HepG2 (cell line): ENCODE results near the gene NF2. TPM values are rescaled to one million over a fixed set of nuclear protein-coding genes. Genes with fewer than 3 reads are reported as not detected.

Experiments
- ATAC-seq: fragments of 200-7000 bp; cut with Tn5 transposase; 3 replicates; pipeline ENCODE4 v1.9.1; 2020; ENCODE audit warnings: mild to moderate bottlenecking, moderate library complexity
- BruUV-seq: library from RNA; stranded (reverse); fragments of 400-500 nt; replicated peaks from 2 replicates; lab custom pipeline; 2021; lab: Mats Ljungman, UMichigan
- CTCF ChIA-PET: fragments of 300-600 bp; formaldehyde crosslinking; extraction: SDS; loops from one replicate; lab custom pipeline; 2021; ENCODE audit warnings: low total read pairs, inconsistent platforms, low intra/inter-chr PET ratio; lab: Yijun Ruan, JAX
- POLR2A ChIA-PET: fragments of 350-600 bp; sonication (Branson Sonifier 250); formaldehyde crosslinking; loops from one replicate; lab custom pipeline; 2020; ENCODE audit warnings: antibody characterized with exemption, inconsistent platforms; lab: Yijun Ruan, JAX
- DNase-seq: peaks from one replicate; pipeline ENCODE4 v3.0.0-alpha.2; 2015; ENCODE audit warnings: low spot score
- FAIRE-seq: peaks from 3 replicates; lab custom pipeline; 2011; peaks lifted over from hg19 to GRCh38; lab: Jason Lieb, UNC
- H2AFZ ChIP-seq: one replicate; pipeline ENCODE4 v1.6.1; 2011; ENCODE audit warnings: low read length, inconsistent platforms
- H3K27ac ChIP-seq: fragments of 300-600 bp; 3 replicates; pipeline ENCODE4 v1.8.0; 2011; ENCODE audit warnings: mixed run types, mild to moderate bottlenecking, mixed read lengths, low read length, inconsistent platforms; ENCODE audit not compliant: insufficient read depth; ENCODE audit errors: extremely low read length
- H3K27me3 ChIP-seq, 2 experiments: fragments of 200-600 bp in 1 of 2; 2 replicates in 1 of 2; 3 replicates in 1 of 2; pipeline versions ENCODE4 v1.6.0 to v1.8.0; 2011; ENCODE audit warnings: low read length in 2 of 2, mild to moderate bottlenecking in 2 of 2, moderate library complexity in 2 of 2, inconsistent platforms in 1 of 2; ENCODE audit not compliant: insufficient read depth in 2 of 2, control insufficient read depth in 1 of 2
- H3K36me3 ChIP-seq, 2 experiments: fragments of 200-600 bp in 1 of 2; replicated peaks in 1 of 2; 2 replicates in 1 of 2; 3 replicates in 1 of 2; pipeline versions ENCODE4 v1.5.1 to v1.8.0; 2011; ENCODE audit warnings: low read length in 2 of 2, inconsistent platforms in 1 of 2; ENCODE audit not compliant: insufficient read depth in 2 of 2, control insufficient read depth in 1 of 2
- H3K4me1 ChIP-seq: 2 replicates; pipeline ENCODE4 v1.5.1; 2012; ENCODE audit warnings: low read length, inconsistent platforms; ENCODE audit not compliant: insufficient read depth
- H3K4me2 ChIP-seq: 2 replicates; pipeline ENCODE4 v1.6.0; 2011; ENCODE audit warnings: low read depth, low read length, inconsistent platforms
- H3K4me3 ChIP-seq, 3 experiments: fragments of 200-600 bp in 1 of 3; sonication (generic), shearing (Covaris generic) in 1 of 3; replicated peaks in 1 of 3; 2 replicates each; pipeline ENCODE4 v1.5.1; 2011 to 2016; ENCODE audit warnings: low read length in 3 of 3, inconsistent platforms in 2 of 3, low read depth in 2 of 3, mild to moderate bottlenecking in 2 of 3, control low read depth in 1 of 3, mixed read lengths in 1 of 3; ENCODE audit not compliant: insufficient read depth in 1 of 3
- H3K79me2 ChIP-seq: one replicate; pipeline ENCODE4 v1.6.1; 2011; ENCODE audit warnings: low read length, inconsistent platforms; ENCODE audit not compliant: insufficient read depth
- H3K9ac ChIP-seq: 2 replicates; pipeline ENCODE4 v1.6.0; 2011; ENCODE audit warnings: mild to moderate bottlenecking, low read depth, low read length, inconsistent platforms; ENCODE audit not compliant: insufficient read depth
- H3K9me3 ChIP-seq: 2 replicates; pipeline ENCODE4 v1.5.1; 2012; ENCODE audit warnings: mild to moderate bottlenecking, low read length
- H4K20me1 ChIP-seq: 2 replicates; pipeline ENCODE4 v1.6.0; 2011; ENCODE audit warnings: inconsistent platforms, mild to moderate bottlenecking, low read length, moderate library complexity; ENCODE audit not compliant: insufficient read depth
- BCL6 ChIP-seq: IDR thresholded peaks from 2 replicates; pipeline ENCODE4 v1.6.1; 2016; ENCODE audit warnings: missing genetic modification reagents, missing compliant biosample characterization
- FOXJ3 ChIP-seq: sonication (generic); formaldehyde crosslinking; IDR thresholded peaks from 2 replicates; pipeline ENCODE4 v1.4.0; 2020; ENCODE audit warnings: missing genetic modification reagents, mild to moderate bottlenecking, borderline replicate concordance
- GABPA ChIP-seq, 2 experiments: IDR thresholded peaks; 2 replicates each; pipeline ENCODE4 v1.6.1; 2011 to 2016; ENCODE audit warnings: low read depth in 2 of 2, low read length in 1 of 2, missing biosample characterization in 1 of 2, missing genetic modification characterization in 1 of 2
- HNF4A ChIP-seq: sonication (generic); formaldehyde crosslinking; IDR thresholded peaks from 2 replicates; pipeline ENCODE4 v1.4.0; 2020; ENCODE audit warnings: missing genetic modification reagents
- IKZF4 ChIP-seq: sonication (generic); formaldehyde crosslinking; IDR thresholded peaks from 2 replicates; pipeline ENCODE4 v1.5.1; 2020; ENCODE audit warnings: borderline replicate concordance, mild to moderate bottlenecking, low read depth, missing genetic modification reagents; ENCODE audit errors: not compliant biosample characterization
- MBD4 ChIP-seq: IDR thresholded peaks from 2 replicates; pipeline ENCODE4 v1.6.1; 2012; ENCODE audit warnings: low read length, inconsistent platforms, borderline replicate concordance
- NFE2L2 ChIP-seq: fragments of 150-350 bp; IDR thresholded peaks from 2 replicates; pipeline ENCODE4 v1.6.1; 2014; ENCODE audit warnings: low read length
- PHF5A ChIP-seq: IDR thresholded peaks from one replicate; pipeline ENCODE4 v1.6.1; 2018; ENCODE audit warnings: low read depth, missing genetic modification reagents; ENCODE audit not compliant: unreplicated experiment
- SALL1 ChIP-seq: sonication (generic); formaldehyde crosslinking; IDR thresholded peaks from 2 replicates; pipeline ENCODE4 v1.8.0; 2022; ENCODE audit warnings: mild to moderate bottlenecking, missing genetic modification reagents
- TBX2 ChIP-seq: sonication (generic); formaldehyde crosslinking; IDR thresholded peaks from 2 replicates; pipeline ENCODE4 v1.5.0; 2020; ENCODE audit warnings: missing genetic modification reagents, mild to moderate bottlenecking, borderline replicate concordance
- TEAD2 ChIP-seq: sonication (generic); formaldehyde crosslinking; IDR thresholded peaks from 2 replicates; pipeline ENCODE4 v1.9.0; 2021; ENCODE audit warnings: missing genetic modification reagents
- ZNF335 ChIP-seq: sonication (generic); formaldehyde crosslinking; IDR thresholded peaks from 2 replicates; pipeline ENCODE4 v1.4.0; 2020; ENCODE audit warnings: missing genetic modification reagents
- ZNF33A ChIP-seq: sonication (generic); formaldehyde crosslinking; IDR thresholded peaks from 2 replicates; pipeline ENCODE4 v1.5.1; 2020; ENCODE audit warnings: missing genetic modification reagents, mild to moderate bottlenecking, moderate library complexity, borderline replicate concordance
- ZNF546 ChIP-seq: sonication (generic); formaldehyde crosslinking; conservative IDR thresholded peaks from 2 replicates; pipeline ENCODE4 v1.8.1; 2023; ENCODE audit warnings: mild to moderate bottlenecking, missing genetic modification reagents
- ZNF580 ChIP-seq: IDR thresholded peaks from 2 replicates; pipeline ENCODE4 v1.6.1; 2016; ENCODE audit warnings: low read depth, borderline replicate concordance
- ZNF740 ChIP-seq: sonication (generic); formaldehyde crosslinking; IDR thresholded peaks from 2 replicates; pipeline ENCODE4 v1.4.0; 2020; ENCODE audit warnings: missing genetic modification reagents
- ZZZ3 ChIP-seq: sonication (generic); formaldehyde crosslinking; IDR thresholded peaks from 2 replicates; pipeline ENCODE4 v1.4.0; 2020; ENCODE audit warnings: missing genetic modification reagents, mild to moderate bottlenecking, borderline replicate concordance
- WGBS: methylation state at CpG from one replicate; pipeline ENCODE4 v1.1.6; 2017; ENCODE audit warnings: low lambda C conversion rate; 5-methylcytosine and 5-hydroxymethylcytosine counted together
- in situ Hi-C: cut with HindIII; loops from 2 replicates; pipeline ENCODE4 v1.10.0; 2017; ENCODE audit warnings: low pct_unique_long_range_greater_than_20kb; ENCODE audit not compliant: extremely low pct_ligation_motif_present
- intact Hi-C: fragments of 100-400 bp; cut with micrococcal nuclease; formaldehyde crosslinking; loops from one replicate; pipeline ENCODE4 v1.10.0; 2022; ENCODE audit not compliant: unreplicated experiment
- polyA plus RNA-seq, 8 experiments: library from polyadenylated mRNA; depleted of rRNA in 3 of 8; stranded (reverse) in 7 of 8; unstranded in 1 of 8; fragments of >200 nt; fragmentation: Illumina TruSeq in 4 of 8; extraction: Trizol in 4 of 8; gene quantifications; 2 replicates each; pipeline versions ENCODE4 v1.2.1 to v1.2.3, GENCODE V29; 2011 to 2016; ENCODE audit warnings: low read depth in 4 of 8, missing spikeins in 1 of 8, mixed read lengths in 1 of 8; ENCODE audit not compliant: insufficient read depth in 1 of 8
- total RNA-seq, 5 experiments: library from RNA; depleted of rRNA; stranded (reverse); fragments of >200 nt; fragmentation: Illumina TruSeq; extraction: Trizol; gene quantifications; 2 replicates each; pipeline ENCODE4 v1.2.3, GENCODE V29; 2016; ENCODE audit warnings: low read depth in 1 of 5
- TF ChIP-seq, protein P1 (sequence below): IDR thresholded peaks from 2 replicates; pipeline ENCODE4 v1.4.0; 2020; ENCODE audit warnings: mild to moderate bottlenecking, missing genetic modification reagents
- TF ChIP-seq, protein P2 (sequence below): sonication (generic); formaldehyde crosslinking; IDR thresholded peaks from 2 replicates; pipeline ENCODE4 v1.4.0; 2020; ENCODE audit warnings: missing genetic modification reagents

Gene NF2
- total and polyA plus RNA-seq, 2 of the 13 experiments (the other 11 are each of a cell fraction or from before 2014, with no cell fraction given), result 9.3 to 33.3 TPM

- in situ Hi-C loops, result no loop called here
- POLR2A ChIA-PET, result no interaction called here
Measured at GRCh38 chr22:29741926-29742325, 138.5 kb downstream of the NF2 start.

More at GRCh38 chr22:29741926-29742325, 138.5 kb downstream of the NF2 start:
- Histone ChIP-seq H3K36me3 (peaks cover 6 to 23% of the 10 kb centered on the region in 2 experiments; a peak in 3 of 5 replicates), H3K27me3 (no peaks in the 10 kb centered on the region), H3K4me1 (no peaks in the 10 kb centered on the region), H3K79me2 (no peaks in the 10 kb centered on the region), H3K27ac (no peak overlapping the region), H3K4me2 (no peak overlapping the region), H2AFZ (no peak overlapping the region), H4K20me1 (no peaks in the 10 kb centered on the region), H3K4me3 (no peak overlapping the region), H3K9ac (no peak overlapping the region), H3K9me3 (no peaks in the 10 kb centered on the region)
- BruUV-seq, result no TSS peak
- ATAC-seq, result no peak
- intact Hi-C loops, result no loop called here
- no peak for FAIRE-seq
- WGBS, result 100% methylated on average over 1 of the region's 2 CpGs
- CTCF ChIA-PET, result no interaction called here
- DNase-seq, result no peak
- no peak for TF ChIP-seq TBX2
- no peak for TF ChIP-seq PHF5A
- TF ChIP-seq, protein P1, sequence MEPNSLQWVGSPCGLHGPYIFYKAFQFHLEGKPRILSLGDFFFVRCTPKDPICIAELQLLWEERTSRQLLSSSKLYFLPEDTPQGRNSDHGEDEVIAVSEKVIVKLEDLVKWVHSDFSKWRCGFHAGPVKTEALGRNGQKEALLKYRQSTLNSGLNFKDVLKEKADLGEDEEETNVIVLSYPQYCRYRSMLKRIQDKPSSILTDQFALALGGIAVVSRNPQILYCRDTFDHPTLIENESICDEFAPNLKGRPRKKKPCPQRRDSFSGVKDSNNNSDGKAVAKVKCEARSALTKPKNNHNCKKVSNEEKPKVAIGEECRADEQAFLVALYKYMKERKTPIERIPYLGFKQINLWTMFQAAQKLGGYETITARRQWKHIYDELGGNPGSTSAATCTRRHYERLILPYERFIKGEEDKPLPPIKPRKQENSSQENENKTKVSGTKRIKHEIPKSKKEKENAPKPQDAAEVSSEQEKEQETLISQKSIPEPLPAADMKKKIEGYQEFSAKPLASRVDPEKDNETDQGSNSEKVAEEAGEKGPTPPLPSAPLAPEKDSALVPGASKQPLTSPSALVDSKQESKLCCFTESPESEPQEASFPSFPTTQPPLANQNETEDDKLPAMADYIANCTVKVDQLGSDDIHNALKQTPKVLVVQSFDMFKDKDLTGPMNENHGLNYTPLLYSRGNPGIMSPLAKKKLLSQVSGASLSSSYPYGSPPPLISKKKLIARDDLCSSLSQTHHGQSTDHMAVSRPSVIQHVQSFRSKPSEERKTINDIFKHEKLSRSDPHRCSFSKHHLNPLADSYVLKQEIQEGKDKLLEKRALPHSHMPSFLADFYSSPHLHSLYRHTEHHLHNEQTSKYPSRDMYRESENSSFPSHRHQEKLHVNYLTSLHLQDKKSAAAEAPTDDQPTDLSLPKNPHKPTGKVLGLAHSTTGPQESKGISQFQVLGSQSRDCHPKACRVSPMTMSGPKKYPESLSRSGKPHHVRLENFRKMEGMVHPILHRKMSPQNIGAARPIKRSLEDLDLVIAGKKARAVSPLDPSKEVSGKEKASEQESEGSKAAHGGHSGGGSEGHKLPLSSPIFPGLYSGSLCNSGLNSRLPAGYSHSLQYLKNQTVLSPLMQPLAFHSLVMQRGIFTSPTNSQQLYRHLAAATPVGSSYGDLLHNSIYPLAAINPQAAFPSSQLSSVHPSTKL, result no peak
- no peak for TF ChIP-seq FOXJ3 (CRISPR knock-in tag)
- no peak for TF ChIP-seq IKZF4 (CRISPR knock-in tag)
- TF ChIP-seq ZNF740, result no peak
- TF ChIP-seq MBD4, result no peak
- no peak for TF ChIP-seq ZNF580 (CRISPR knock-in tag)
- TF ChIP-seq ZNF33A, result no peak
- no peak for TF ChIP-seq HNF4A (CRISPR knock-in tag)
- TF ChIP-seq SALL1, result no peak
- TF ChIP-seq GABPA (IDR thresholded peaks at IDR 0.05; ENCODE audit: low read depth, low read length), result no peak
- TF ChIP-seq GABPA (CRISPR knock-in tag; IDR thresholded peaks at IDR 0.05; ENCODE audit: low read depth), result no peak
- TF ChIP-seq NFE2L2, result no peak
- no peak for TF ChIP-seq ZZZ3
- TF ChIP-seq TEAD2 (CRISPR knock-in tag), result no peak
- TF ChIP-seq ZNF335 (CRISPR knock-in tag), result no peak
- no peak for TF ChIP-seq ZNF546 (CRISPR knock-in tag)
- TF ChIP-seq, protein P2, sequence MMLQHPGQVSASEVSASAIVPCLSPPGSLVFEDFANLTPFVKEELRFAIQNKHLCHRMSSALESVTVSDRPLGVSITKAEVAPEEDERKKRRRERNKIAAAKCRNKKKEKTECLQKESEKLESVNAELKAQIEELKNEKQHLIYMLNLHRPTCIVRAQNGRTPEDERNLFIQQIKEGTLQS, result no peak
- no peak for TF ChIP-seq BCL6 (CRISPR knock-in tag)
